ENCODE measurements around the gene ZRANB1.

The ZRANB1 gene

GRCh38 chr10:124918906-124919305, 23.0 kb upstream of the ZRANB1 start:
- no peak for DNase-seq

DNA sequence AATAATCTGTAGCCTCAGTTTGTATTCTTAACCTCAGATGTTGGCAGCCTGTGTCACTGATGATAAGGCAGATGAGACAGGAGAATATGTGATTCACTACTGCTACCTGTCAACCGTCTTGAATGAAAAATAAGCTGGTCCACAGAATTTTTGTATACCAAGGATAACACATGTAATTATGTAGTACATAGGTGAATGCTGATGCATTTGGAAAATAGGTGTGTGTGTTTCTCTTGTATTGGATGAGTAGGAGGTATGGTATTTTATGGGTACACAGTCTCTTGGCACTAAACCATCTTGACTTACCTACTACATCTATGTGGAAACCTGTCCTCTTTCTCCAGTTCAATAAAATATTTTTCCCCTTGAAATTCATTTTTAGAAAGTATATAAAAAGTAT, 20.7 kb upstream of the ZRANB1 start:
- DNase-seq: no peak

GRCh38 chr10:124923684-124924083, 18.2 kb upstream of the ZRANB1 start:
- DNase-seq: no peak

DNA sequence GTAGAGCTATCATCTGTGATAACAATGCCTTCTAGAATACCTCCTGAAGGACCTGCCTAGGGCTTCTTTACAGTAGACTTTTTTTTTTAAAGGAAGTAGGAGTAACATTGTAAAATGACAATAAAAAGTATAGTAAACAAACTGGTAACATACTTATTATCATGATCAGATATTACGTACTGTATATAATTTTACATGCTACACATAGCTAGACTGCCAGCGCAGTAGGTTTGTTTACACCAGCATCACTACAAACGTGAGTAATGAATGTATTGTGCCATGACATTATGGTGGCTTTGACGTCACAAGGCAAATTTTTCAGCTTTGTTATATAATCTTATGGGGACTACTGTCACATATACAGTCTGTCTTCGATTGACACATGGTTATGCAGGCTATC, 15.4 kb upstream of the ZRANB1 start:
- DNase-seq: no peak

- no peak for DNase-seq
Measured at GRCh38 chr10:124928087-124928486, 13.8 kb upstream of the ZRANB1 start.

GRCh38 chr10:124928545-124928944, 13.4 kb upstream of the ZRANB1 start:
- DNase-seq: no peak

DNA sequence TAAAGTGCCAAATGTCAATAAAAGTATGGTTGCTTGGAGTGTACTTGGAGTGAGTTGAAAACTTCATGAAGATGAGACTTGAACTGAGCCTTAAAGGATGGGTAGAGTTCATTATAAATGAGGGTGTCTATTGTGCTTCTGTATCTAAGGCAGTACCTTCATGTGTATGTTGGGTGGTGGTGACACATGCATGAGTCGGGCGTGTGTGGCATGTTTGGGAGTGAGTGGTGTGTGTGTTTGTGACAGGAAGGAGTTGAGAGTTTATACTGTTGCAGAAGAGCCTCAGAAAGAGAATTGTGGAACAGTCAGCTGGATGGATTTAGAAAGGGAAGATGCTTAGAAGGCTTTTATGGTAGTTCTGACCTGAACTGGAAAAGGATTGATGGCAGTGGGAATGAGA, 6.0 kb upstream of the ZRANB1 start:
- no peak for DNase-seq

DNA sequence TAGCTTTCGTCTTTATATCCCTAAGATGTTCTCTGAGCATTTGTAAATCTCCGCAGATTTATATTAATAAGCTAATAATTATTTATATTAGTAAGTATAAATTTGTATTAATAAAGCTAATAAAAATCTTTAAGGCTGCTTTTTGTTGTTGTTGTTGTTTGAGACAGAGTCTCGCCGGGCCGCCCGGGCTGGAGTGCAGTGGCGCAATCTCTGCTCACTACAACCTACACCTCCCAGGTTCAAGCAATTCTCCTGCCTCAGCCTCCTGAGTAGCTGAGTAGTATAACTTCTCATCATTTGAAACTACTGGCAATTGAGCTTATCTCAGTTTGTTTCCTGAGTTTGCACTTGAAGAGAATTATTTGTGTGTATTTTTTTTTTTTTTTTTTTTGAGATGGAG, 5.1 kb upstream of the ZRANB1 start:
- no peak for DNase-seq

DNA sequence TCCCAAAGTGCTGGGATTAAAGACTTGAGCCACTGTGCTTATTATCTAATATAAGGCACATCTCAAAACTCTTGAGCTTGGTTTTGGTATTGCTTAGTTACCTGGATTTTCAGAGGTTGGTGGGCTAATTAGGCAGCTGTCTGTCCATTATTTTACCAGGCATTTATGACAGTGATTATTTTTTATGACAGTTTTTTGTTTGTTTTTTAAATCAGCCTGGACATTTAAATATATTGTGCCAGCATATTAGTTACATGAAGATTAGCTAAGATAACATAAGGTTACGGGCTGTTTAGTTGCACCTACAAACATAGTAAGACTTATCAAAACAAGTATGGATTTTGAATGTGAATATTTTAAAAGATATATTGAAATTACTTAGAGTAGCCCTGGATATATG, 2.6 kb upstream of the ZRANB1 start:
- no peak for DNase-seq

DNA sequence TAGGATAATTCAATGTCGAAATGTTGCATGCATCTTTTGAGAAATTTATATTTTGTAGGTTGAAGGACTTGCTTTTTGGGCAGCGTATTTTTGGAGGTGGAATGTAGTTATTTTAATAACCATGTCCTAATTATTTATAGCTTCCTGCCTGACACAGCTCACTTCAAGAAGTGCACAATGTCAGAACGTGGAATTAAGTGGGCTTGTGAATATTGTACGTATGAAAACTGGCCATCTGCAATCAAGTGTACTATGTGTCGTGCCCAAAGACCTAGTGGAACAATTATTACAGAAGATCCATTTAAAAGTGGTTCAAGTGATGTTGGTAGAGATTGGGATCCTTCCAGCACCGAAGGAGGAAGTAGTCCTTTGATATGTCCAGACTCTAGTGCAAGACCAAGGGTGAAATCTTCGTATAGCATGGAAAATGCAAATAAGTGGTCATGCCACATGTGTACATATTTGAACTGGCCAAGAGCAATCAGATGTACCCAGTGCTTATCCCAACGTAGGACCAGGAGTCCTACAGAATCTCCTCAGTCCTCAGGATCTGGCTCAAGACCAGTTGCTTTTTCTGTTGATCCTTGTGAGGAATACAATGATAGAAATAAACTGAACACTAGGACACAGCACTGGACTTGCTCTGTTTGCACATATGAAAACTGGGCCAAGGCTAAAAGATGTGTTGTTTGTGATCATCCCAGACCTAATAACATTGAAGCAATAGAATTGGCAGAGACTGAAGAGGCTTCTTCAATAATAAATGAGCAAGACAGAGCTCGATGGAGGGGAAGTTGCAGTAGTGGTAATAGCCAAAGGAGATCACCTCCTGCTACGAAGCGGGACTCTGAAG, 620 bp downstream of the ZRANB1 start:
- DNase-seq: peak in 1 of 56 donors; percentile 3

DNA sequence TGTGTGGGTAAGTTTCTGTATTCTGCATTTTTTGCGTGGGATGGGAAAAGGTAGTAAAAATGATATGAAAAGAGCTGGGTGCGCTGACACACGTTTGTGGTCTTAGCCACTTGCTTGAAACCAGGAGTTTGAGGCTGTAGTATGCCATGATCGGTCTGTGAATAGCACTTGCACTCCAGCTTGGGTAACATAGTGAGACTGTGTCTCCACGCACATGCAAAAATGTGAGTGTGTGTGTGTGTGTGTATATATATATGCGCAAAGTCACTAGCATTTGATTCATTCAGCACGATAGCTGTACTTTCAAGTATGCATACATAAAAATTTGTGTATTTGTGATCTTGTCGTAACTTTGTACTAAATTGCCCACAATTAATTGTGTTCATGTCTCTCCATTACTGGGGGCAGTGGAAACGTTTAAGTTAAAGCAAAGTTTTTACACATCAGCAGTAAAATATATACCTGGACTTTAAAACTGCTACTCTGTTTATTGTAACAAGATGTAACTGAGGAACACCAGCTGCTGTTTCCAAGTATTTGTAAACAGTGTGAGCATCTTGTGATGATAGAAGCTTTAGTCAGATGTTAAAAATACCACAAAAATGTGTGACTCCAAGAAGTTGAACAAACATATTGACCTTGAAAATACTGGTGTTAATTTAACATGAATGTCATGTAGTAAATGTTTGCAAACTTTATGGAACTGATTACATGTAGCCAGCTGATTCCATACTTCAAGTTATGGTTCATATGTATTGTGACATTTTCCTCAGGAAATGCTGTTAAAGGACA, 1.6 kb downstream of the ZRANB1 start:
- no peak for DNase-seq

- no peak for DNase-seq
Measured at GRCh38 chr10:124944982-124945381, 3.1 kb downstream of the ZRANB1 start.

- no peak for DNase-seq
Measured at GRCh38 chr10:124946945-124947344, 5.0 kb downstream of the ZRANB1 start.

DNA sequence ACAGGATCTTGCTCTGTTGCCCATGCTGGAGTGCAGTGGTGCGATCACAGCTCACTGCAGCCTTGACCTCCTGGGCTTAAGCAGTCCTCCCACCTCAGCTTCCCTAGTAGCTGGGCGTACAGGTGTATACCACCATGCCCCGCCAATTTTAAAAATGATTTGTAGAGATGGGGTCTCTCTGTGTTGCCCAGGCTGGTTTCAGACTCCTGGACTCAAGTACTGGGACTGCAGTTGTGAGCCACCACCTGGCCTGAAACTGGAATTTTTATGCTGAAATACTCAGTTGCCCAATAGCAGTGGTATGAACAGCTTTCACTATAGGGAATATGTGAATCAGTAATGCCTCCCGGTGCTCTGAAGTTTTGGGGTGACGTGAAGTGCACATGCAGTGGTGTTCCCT, 7.6 kb downstream of the ZRANB1 start:
- no peak for DNase-seq

DNA sequence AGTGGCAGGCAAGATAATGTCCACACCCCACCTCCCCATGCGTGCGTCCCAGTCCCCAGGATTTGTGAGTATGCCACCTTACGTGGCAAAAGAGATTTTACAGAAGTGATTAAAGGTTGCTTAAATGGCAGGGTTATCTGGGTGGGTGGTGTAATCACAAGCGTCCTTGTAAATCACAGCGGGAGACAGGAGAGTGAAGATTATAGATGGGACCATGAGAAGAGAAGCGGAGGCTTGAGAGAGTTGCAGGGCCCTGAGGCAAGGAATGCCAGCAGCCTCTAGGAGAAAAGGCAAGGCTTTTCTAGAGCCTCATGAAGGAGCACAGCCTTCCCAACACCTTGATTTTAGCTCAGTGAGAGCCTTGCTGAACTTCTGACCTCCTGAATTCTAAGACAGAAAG, 10.2 kb downstream of the ZRANB1 start:
- DNase-seq: no peak

DNA sequence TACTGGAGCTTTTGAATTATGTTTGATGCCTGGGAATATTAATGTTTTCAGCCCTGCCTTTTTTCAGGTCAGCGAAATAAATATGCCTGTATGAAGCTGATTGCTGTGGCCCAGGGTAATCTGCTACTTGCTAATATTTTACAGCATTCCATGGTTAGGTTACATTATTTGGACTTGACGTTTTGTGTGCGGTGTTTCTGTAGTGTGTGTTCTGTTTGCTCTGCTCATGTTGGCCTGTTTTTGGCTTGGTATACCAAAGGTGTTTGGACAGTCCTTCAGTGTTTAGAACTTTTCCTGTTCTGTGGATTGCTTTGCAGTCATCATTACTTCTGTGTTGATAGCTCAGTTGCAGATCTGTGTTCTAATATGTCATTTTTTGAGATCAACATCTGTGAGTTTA, 11.5 kb downstream of the ZRANB1 start:
- DNase-seq: no peak

GRCh38 chr10:124955243-124955642, 13.3 kb downstream of the ZRANB1 start:
- no peak for DNase-seq

DNA sequence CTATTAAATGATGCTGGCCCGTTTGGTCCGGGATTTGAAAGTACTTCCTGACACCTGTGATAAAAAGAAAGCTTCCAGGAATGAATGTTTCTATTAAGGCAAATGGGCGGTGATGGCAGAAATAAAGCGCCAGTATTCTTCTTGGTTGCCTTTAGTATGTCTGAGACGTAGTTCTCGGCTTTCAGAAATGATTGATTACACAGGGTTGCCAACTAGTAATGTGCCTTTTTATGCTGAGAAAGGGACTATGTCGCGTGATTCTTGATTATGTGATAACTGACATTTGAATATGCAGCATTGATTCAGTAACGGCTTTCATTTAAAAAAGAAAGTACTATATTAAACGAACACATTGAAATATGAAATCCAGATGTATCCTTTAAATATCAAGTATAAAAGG, 13.9 kb downstream of the ZRANB1 start:
- DNase-seq: no peak

GRCh38 chr10:124956764-124957163, 14.8 kb downstream of the ZRANB1 start:
- DNase-seq: no peak

- DNase-seq: no peak
Measured at GRCh38 chr10:124957404-124957947, 15.6 kb downstream of the ZRANB1 start.

- no peak for DNase-seq
Measured at GRCh38 chr10:124959564-124959963, 17.6 kb downstream of the ZRANB1 start.

GRCh38 chr10:124961248-124961570, 19.3 kb downstream of the ZRANB1 start:
- DNase-seq: no peak

DNA sequence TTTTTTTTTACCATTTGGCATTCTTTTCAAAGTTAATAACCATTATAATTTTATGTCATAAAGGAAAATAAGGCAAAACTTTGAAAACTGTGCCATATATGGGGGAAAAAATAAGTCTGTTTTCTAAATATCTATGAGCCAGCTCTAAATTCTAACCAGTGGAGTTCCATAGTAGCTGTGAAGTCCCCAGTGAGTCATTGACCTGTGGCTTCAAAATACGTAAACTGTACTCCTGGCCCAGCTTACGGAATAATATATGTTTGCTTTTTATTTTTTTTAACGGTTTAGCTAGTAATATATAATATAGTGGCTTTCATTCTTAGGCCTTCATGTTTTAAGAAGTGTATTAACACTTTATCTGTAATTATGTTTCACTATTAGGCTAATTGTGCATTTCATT, 20.5 kb downstream of the ZRANB1 start:
- DNase-seq: no peak
